GM13976 (cell line): ENCODE results near the gene RIPK4.

Experiments used
- DNase-seq: peaks from one replicate; pipeline ENCODE4 v3.0.0; 2012; ENCODE audit warnings: low spot score
- in situ Hi-C: fragments of 300-500 bp; cut with MboI; formaldehyde crosslinking; loops from one replicate; pipeline ENCODE4 v1.12.0; 2022; ENCODE audit warnings: low sequenced_read_pairs, mixed read lengths, inconsistent platforms; ENCODE audit not compliant: unreplicated experiment
- TF ChIP-seq, protein P1 (sequence below): IDR thresholded peaks from 2 replicates; pipeline ENCODE4 v1.5.1; 2012; ENCODE audit warnings: borderline replicate concordance, mild to moderate bottlenecking; ENCODE audit not compliant: insufficient read depth; ENCODE audit errors: extremely low read depth, missing control alignments, control extremely low read depth

RIPK4 gene

DNA sequence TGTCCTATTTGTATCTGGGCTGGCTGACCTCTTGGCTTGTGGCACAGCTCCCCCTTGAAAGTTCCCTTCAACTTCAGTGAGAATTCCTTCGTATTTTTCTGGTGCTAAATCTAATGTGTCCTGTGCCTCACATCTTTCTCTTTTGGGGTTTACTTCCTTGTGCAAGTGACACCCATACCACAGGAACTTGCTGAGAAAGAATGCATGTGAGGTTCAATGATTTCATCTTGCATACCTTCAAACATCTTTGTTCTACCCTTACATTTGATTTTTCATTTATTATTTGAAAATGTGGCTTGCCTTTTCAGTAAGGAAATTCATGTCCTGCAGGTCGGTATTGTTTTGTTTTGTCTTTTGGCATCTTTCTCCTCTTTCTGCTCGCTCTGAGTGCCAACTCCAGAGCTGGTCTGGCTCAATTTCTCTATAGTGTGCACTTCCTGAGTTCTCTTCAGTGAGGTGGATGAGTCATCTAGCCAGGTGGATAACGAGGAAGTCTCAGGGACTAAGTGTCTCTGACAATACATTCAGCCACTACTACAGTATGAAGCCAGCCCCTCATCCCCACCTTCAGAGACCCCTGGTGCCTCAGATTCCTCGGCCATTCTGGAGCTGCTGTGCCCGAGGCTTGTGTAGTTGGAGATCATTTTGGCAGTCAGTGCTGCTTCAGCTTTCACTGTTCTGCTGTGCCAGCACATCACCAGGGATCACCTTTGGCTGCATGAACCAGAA, 59.5 kb downstream of the RIPK4 start:
- in situ Hi-C loops = no loop called here
- no peak for DNase-seq
- TF ChIP-seq, protein P1, sequence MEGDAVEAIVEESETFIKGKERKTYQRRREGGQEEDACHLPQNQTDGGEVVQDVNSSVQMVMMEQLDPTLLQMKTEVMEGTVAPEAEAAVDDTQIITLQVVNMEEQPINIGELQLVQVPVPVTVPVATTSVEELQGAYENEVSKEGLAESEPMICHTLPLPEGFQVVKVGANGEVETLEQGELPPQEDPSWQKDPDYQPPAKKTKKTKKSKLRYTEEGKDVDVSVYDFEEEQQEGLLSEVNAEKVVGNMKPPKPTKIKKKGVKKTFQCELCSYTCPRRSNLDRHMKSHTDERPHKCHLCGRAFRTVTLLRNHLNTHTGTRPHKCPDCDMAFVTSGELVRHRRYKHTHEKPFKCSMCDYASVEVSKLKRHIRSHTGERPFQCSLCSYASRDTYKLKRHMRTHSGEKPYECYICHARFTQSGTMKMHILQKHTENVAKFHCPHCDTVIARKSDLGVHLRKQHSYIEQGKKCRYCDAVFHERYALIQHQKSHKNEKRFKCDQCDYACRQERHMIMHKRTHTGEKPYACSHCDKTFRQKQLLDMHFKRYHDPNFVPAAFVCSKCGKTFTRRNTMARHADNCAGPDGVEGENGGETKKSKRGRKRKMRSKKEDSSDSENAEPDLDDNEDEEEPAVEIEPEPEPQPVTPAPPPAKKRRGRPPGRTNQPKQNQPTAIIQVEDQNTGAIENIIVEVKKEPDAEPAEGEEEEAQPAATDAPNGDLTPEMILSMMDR = no peak

DNA sequence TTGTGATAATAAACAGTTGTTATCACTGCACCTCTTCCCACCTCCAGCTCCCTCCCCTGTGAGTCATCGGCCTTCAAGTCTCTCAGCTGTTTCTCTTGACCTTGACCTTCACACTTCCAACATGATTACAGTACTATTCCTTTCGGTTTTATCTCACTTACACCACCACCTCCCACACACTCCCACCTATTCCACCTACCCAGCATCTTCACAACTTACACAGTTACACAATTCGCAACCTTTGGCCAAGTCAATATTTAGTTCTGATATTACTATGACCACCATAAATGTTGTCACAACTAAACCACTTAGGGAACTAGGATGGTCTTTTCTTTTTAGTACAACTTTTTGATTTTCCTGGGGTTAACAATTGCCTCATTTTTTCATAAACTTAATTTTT, 60.2 kb downstream of the RIPK4 start:
- DNase-seq = no peak
- in situ Hi-C loops = no loop called here
- TF ChIP-seq, protein P1 = no peak

DNA sequence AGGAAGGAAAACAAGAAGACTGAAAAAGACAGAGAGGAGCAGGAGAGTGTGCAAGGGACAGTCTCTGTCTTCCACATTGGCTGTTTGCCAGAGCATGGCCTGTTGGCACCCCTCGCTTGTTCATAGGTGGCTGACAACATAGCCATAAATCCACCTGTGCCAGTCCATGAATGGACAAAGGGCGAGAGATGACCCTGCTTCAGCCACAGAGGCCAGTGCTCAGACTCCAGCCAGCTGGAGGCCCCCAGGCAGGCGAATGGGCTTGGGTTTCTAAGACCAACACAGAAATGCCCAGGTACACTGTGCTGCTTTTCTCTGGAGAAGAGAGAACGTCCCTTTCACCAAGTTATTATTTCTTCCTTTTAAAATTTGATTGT, 60.6 kb downstream of the RIPK4 start:
- in situ Hi-C loops = no loop called here
- DNase-seq = no peak
- TF ChIP-seq, protein P1 = no peak

DNA sequence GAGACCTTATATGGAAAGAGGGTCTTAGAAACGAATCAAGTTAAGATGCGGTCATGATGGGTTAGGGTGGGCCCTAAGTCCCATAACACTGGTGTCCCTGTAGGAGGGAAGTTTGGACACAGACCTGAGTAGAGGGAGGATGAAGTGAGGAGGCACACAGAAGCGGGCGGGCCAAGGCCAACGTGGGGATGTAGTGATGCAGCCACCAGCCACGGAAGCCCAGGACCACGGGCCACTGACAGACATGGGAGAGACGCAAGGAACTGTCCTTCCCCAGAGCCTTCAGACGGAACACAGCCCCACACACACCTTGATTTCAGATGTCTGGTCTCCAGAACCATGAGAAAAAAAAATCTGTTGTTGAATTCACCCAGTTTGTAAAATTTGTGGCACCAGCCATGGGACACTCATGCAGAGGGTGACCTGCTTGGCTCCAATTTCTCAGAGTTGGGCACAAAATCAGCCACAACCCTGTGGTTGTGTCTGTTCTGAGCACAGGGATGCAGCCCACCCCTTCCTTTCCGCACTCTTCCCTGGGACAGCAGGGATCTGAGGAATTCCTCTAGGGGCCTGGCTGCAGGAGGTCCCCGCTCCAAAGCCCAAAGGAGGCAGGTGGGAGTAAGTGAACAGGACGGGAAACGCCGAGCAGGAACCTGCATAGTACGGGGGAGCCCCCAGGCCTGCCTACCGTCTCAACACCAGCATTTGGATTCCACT, 61.1 kb downstream of the RIPK4 start:
- in situ Hi-C loops = no loop called here
- DNase-seq = no peak
- TF ChIP-seq, protein P1 = no peak

DNA sequence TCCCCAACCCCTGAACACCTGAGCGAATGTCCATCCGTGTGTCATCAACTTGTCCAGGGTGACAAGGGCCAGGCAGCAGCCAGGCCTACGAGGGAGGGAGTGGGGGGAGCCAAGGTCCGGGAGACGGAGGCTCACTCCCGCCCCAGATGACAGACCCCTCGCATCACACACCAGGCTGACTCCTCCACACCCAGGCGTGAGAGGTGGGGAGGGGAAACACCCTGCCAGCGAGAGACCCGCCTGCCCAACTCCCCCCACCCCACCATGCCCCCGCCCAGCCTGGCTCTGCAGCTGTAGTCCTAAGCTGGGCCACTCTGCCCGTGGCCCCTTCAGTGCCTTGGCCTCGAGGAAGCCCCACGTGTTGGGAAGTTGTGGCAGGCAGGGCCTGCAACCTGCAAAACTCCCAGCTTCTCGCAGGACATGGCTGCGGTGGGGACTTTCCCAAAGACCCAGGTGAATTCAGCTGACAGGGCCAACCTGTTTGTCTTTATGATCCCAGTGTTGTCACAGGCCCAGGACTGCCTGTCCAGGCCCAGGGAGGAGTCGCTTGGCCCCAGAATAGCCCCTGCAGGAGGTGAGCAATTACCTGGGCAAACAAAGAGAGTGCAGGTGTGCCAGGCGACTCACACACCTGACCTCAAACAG, 62.9 kb downstream of the RIPK4 start:
- DNase-seq = no peak
- in situ Hi-C loops = no loop called here
- TF ChIP-seq, protein P1 = no peak

DNA sequence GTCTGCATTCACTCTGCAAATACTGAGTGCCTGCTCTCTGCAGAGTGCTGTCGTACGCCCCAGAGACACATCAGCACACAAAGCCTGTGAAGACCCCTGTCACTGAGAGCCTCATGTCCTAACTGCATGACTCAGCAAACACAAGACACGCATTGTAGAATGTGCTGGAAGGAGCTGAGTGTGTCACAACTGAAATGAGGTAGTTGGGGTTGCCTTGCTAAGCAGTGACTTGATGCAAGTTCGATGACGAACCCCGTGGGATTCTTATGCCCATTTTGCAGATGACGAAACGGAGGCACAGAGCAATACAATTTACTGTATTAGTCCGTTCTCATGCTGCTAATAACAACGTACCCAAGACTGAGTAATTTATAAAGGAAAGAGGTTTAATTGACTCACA, 65.1 kb downstream of the RIPK4 start:
- no peak for DNase-seq
- in situ Hi-C loops = no loop called here

More for the DNA sequence above, 65.1 kb downstream of the RIPK4 start:
- TF ChIP-seq, protein P1 = no peak
